Activated T-helper 9 cell treated with anti-CD3 and anti-CD28 coated beads, Interleukin-2, amount 50 U/mL, for 16 hours (primary cell): ENCODE measurements around the gene CYSLTR2.

ENCODE experiments used
- DNase-seq: peaks from one replicate; pipeline ENCODE4 v3.0.0-alpha.2; 2020; ENCODE audit warnings: low read depth

CYSLTR2 gene

GRCh38 chr13:48739386-48739964 is 85.7 kb downstream of the CYSLTR2 start:
- DNase-seq = no peak

GRCh38 chr13:48741377-48741776 is 87.6 kb downstream of the CYSLTR2 start:
- DNase-seq = no peak

- DNase-seq = no peak
Observed at GRCh38 chr13:48746821-48747220, 93.1 kb downstream of the CYSLTR2 start.

- no peak for DNase-seq
Observed at GRCh38 chr13:48748681-48749080, 95.0 kb downstream of the CYSLTR2 start.

- no peak for DNase-seq
Observed at GRCh38 chr13:48749144-48749543, 95.4 kb downstream of the CYSLTR2 start.

- DNase-seq = peak; percentile 58
Observed at GRCh38 chr13:48749699-48750473, 96.2 kb downstream of the CYSLTR2 start.

GRCh38 chr13:48750588-48751383 is 97.1 kb downstream of the CYSLTR2 start:
- DNase-seq = no peak

- no peak for DNase-seq
Observed at GRCh38 chr13:48760626-48761025, 106.9 kb downstream of the CYSLTR2 start.
